ENCODE measurements around the gene ALDH16A1.
A peak's percentile ranks its signal among the peaks of the same experiment; 100 is the strongest.

Gene ALDH16A1

DNA sequence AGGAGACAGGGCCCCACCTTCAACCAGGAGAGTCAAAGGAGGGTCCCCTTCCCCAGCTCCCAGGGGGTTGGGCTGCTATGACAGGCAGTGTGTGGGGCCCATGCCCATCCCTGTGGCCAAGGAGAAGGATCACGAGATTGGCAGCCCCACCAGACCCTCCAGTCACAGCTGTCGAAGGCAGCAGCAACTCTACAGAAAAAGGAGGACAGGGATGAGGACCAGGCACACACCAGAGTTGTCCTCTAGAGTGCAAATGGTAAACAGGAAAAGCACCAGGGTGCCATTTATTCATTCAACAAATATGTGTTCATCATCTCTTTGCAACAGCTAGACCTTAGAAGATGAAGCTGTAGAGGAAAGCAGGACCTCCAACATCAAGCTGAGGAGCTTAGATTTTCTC is 33.9 kb upstream of the ALDH16A1 start:
- DNase-seq (ENCODE audit: low read depth), result no peak
- TF ChIP-seq, protein P1, sequence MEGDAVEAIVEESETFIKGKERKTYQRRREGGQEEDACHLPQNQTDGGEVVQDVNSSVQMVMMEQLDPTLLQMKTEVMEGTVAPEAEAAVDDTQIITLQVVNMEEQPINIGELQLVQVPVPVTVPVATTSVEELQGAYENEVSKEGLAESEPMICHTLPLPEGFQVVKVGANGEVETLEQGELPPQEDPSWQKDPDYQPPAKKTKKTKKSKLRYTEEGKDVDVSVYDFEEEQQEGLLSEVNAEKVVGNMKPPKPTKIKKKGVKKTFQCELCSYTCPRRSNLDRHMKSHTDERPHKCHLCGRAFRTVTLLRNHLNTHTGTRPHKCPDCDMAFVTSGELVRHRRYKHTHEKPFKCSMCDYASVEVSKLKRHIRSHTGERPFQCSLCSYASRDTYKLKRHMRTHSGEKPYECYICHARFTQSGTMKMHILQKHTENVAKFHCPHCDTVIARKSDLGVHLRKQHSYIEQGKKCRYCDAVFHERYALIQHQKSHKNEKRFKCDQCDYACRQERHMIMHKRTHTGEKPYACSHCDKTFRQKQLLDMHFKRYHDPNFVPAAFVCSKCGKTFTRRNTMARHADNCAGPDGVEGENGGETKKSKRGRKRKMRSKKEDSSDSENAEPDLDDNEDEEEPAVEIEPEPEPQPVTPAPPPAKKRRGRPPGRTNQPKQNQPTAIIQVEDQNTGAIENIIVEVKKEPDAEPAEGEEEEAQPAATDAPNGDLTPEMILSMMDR (IDR thresholded peaks at IDR 0.05; ENCODE audit: insufficient read depth, low read depth, low read length, missing control alignments), result no peak
- no peak overlapping the region for H3K4me3 ChIP-seq (ENCODE audit: low read length)

DNA sequence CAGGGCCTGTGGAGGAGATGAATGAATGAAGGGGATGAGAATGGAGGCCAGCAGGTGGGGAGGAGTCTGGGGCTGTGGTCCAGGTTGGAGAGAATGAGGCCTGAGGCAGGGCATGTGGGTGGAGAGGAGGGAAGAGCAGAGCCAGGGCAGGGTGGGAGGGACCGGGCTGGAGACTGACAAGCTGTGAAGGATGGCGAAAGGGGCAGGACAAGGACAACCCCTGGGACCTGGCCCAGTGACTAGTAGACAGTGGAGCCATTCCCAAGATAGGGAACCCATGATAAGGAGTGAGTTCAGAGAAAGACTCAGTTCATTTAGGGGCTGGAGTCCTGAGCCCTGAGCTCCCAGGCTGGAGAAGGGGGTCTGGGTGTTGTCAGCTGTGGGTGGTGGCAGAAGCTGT is 32.8 kb upstream of the ALDH16A1 start:
- TF ChIP-seq, protein P1 (IDR thresholded peaks at IDR 0.05; ENCODE audit: insufficient read depth, low read depth, low read length, missing control alignments), result no peak
- DNase-seq (ENCODE audit: low read depth), result no peak

DNA sequence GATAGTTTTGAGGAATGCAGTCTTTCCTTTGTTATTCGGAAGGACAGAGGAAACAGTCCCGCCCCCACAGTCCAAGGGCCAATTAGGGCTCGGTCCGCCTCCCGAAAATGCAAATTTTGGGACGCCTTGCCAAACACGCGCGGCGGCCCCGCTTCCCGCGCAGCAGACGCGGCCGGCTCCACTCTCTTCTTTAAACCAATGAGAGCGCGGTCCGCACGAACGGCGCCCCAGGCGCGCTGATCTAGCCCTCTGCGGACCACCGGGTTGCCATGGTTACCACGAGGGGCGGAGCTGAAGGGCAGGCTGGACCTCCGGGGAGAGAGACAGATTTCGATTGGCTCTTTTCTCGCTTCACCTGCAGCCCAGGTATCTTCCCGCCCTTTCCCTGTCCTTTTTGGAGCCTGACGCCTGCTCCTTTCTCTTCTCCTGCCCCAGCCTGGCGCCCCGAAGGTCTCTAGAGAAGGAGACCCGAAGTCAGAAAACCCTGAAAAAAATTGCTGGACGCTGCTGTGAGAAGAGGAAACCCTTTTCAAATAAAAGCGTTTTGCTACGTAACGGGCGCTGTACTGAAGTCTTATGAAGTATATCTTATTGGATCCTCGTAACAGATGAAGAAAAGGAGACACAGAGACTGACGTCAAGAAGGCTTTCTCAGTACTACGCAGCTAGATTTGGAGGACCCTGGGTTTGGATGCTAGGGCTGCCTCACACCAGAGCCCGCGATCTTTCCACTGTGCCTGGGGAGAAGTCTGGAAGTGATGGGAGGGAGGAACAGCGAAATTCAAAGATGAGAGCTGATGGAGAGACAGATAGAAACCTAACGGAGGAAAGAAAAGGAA is 31.8 kb upstream of the ALDH16A1 start:
- TF ChIP-seq, protein P1 (IDR thresholded peaks at IDR 0.05; ENCODE audit: insufficient read depth, low read depth, low read length, missing control alignments), result no peak
- DNase-seq (ENCODE audit: low read depth), result peak; percentile 58
- no peak overlapping the region for H3K4me3 ChIP-seq (ENCODE audit: low read length)

More for the DNA sequence above, 32.8 kb upstream of the ALDH16A1 start:
- H3K4me3 ChIP-seq (ENCODE audit: low read length), result no peak overlapping the region

DNA sequence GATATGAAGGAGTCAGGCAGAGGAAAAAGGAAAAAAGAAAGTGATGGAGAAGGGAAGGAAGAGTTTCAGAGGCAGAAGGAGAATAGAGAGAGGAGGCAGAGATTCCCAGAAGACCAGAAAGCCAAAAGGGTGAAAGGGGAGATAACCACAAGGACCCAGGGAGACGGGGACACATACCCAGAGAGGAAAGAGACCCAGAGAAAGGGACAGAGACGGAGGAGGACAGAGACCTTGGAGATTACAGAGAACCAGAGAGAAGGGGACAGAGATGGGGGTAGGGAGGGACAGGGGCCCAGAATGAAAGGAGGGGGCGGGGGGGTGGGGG is 31.2 kb upstream of the ALDH16A1 start:
- no peak overlapping the region for H3K4me3 ChIP-seq (ENCODE audit: low read length)
- DNase-seq (ENCODE audit: low read depth), result no peak
- TF ChIP-seq, protein P1 (IDR thresholded peaks at IDR 0.05; ENCODE audit: insufficient read depth, low read depth, low read length, missing control alignments), result no peak

DNA sequence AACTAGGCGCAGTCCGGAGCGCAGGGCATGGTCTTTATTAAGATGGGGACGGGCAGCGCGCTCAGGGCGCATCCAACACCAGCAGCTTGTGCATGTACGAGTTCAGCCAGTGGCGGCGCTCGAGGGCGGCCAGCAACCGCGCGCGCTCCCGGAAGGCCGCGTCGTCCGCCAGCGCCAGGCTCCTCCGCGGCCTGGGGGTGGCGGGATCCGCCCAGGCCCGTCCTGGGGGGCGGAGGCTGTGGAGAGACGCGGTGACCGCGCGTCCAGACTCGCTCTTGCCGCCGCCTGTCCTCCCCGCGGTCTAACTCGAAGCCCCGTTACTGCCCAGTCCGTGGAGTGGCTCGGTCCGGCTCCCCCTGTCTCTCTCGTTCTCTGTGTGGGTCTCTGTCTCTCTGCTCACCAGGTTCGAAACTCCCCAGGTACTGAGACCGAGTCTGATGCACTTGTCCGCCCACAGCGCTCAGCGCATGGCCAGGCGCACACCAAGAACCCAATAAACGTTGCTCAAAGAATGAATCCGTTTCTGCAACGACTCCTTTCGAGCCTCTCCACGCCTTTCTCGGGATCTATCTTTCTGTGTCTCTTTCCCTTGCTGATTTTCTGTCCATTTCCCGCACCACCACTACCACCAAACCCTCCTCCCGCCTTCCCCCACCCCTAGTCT is 30.5 kb upstream of the ALDH16A1 start:
- no peak overlapping the region for H3K4me3 ChIP-seq (ENCODE audit: low read length)
- peak; percentile 57 for DNase-seq (ENCODE audit: low read depth)
- TF ChIP-seq, protein P1 (IDR thresholded peaks at IDR 0.05; ENCODE audit: insufficient read depth, low read depth, low read length, missing control alignments), result no peak

DNA sequence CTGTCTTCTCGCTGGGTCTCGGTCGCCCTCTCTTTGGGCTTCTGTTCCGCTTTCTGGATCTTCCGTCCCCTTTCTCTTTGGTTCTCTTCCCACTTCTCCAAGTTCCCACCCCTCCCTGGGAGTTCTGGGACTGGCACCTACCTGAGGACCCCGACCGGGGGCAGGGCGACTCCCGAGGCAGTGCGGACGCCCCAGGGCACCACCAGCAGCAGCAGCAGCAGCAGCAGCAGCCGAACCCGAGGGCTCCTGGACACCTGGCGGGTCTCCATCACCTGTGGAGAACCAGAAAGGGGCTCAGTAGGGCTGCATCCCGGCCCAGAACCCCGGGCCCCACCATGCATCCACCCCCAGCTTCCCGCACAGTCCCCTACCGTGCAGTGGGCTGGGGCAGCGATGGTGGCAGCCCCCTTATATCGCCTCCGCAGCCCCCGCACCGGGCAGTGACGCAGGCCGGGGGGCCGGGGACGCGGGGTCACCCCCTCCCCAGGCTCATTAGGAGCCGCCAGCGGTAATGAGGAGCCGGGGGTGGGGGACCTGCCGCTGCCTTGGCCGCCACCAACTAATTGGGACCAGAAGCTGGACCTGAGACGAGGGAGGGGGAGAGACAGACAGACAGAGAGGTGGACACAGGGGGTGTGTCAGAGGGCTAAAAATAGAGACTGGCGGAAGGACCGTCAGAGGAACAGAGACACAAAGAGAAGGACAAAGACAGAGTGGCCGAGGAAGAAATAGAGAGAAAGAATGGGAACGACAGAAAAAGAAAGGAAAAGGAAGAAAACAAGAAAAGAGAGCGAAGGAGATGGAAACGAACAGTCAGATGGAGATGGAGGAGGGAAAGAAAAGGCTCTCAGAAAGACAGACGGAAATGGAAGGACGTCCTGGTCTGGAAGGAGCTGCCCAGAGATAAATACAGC is 29.7 kb upstream of the ALDH16A1 start, which contains the start of gene PTH2:
TSS of gene PTH2 (minus strand) at position 371 of the 914 bp plus-strand sequence. CDS start at position 269, 102 bp downstream.
- no peak for DNase-seq (ENCODE audit: low read depth)
- H3K4me3 ChIP-seq (ENCODE audit: low read length), result no peak within 1 kb of the TSS
- TF ChIP-seq, protein P1 (IDR thresholded peaks at IDR 0.05; ENCODE audit: insufficient read depth, low read depth, low read length, missing control alignments), result no peak
